ELF-1 (cell line): Measurements from ENCODE around the gene SSMEM1.
"Not testable (repeated sequence)": the region's sequence is repeated elsewhere in the genome, so short reads cannot be mapped to it uniquely, and the experiment has no call there.

Source experiments
- DNase-seq: peaks from one replicate; pipeline ENCODE4 v3.0.0-alpha.2; 2016; ENCODE audit warnings: low read depth, low spot score

Gene SSMEM1

GRCh38 chr7:130246491-130246890 lies 38.8 kb downstream of the SSMEM1 start:
- DNase-seq, result not testable (repeated sequence)

- not testable (repeated sequence) for DNase-seq
Measured at GRCh38 chr7:130248842-130249241, 41.2 kb downstream of the SSMEM1 start.

- not testable (repeated sequence) for DNase-seq
Measured at GRCh38 chr7:130249626-130250025, 42.0 kb downstream of the SSMEM1 start.

GRCh38 chr7:130254555-130254954 lies 46.9 kb downstream of the SSMEM1 start:
- DNase-seq, result peak; percentile 35

GRCh38 chr7:130256704-130257103 lies 49.0 kb downstream of the SSMEM1 start:
- peak; percentile 54 for DNase-seq

GRCh38 chr7:130258494-130259078 lies 50.9 kb downstream of the SSMEM1 start:
- DNase-seq, result no peak

GRCh38 chr7:130262448-130262847 lies 54.8 kb downstream of the SSMEM1 start:
- DNase-seq, result no peak

- peak; percentile 40 for DNase-seq
Measured at GRCh38 chr7:130263130-130263529, 55.5 kb downstream of the SSMEM1 start.
